GM21515 (cell line): ENCODE data around the gene USP36.

Source experiments
- ATAC-seq: cut with Tn5 transposase; IDR thresholded peaks from one replicate; pipeline ENCODE4 v1.9.1; 2021; ENCODE audit not compliant: unreplicated experiment

The USP36 gene

GRCh38 chr17:78839235-78839761 lies 1.3 kb downstream of the USP36 start:
- no peak for ATAC-seq

GRCh38 chr17:78838574-78839005 lies 2.0 kb downstream of the USP36 start:
- no peak for ATAC-seq

GRCh38 chr17:78836420-78837021 lies 4.1 kb downstream of the USP36 start:
- no peak for ATAC-seq

GRCh38 chr17:78834571-78834970 lies 6.0 kb downstream of the USP36 start:
- ATAC-seq, result no peak

- ATAC-seq, result no peak
Observed at GRCh38 chr17:78832541-78832810, 8.1 kb downstream of the USP36 start.

- ATAC-seq, result no peak
Observed at GRCh38 chr17:78831688-78832540, 8.7 kb downstream of the USP36 start.

GRCh38 chr17:78829477-78829876 lies 11.1 kb downstream of the USP36 start:
- no peak for ATAC-seq

GRCh38 chr17:78828470-78829185 lies 12.0 kb downstream of the USP36 start:
- ATAC-seq, result no peak

- no peak for ATAC-seq
Observed at GRCh38 chr17:78826836-78827509, 13.6 kb downstream of the USP36 start.

- no peak for ATAC-seq
Observed at GRCh38 chr17:78826421-78826820, 14.2 kb downstream of the USP36 start.

- no peak for ATAC-seq
Observed at GRCh38 chr17:78825696-78826095, 14.9 kb downstream of the USP36 start.

- no peak for ATAC-seq
Observed at GRCh38 chr17:78824240-78824639, 16.4 kb downstream of the USP36 start.

- no peak for ATAC-seq
Observed at GRCh38 chr17:78823282-78824046, 17.1 kb downstream of the USP36 start.

GRCh38 chr17:78822552-78822951 lies 18.1 kb downstream of the USP36 start:
- no peak for ATAC-seq

GRCh38 chr17:78821961-78822360 lies 18.7 kb downstream of the USP36 start:
- ATAC-seq, result no peak

- ATAC-seq, result no peak
Observed at GRCh38 chr17:78820841-78821240, 19.8 kb downstream of the USP36 start.

- no peak for ATAC-seq
Observed at GRCh38 chr17:78819806-78820792, 20.5 kb downstream of the USP36 start.

- no peak for ATAC-seq
Observed at GRCh38 chr17:78819402-78819801, 21.2 kb downstream of the USP36 start.

- ATAC-seq, result no peak
Observed at GRCh38 chr17:78818932-78819331, 21.7 kb downstream of the USP36 start.
